GM19467 (cell line): Measurements from ENCODE around the gene ZFP36L1.
A peak's percentile ranks its signal among the peaks of the same experiment; 100 is the strongest.

Experiments used
- ATAC-seq: cut with Tn5 transposase; IDR thresholded peaks from one replicate; pipeline ENCODE4 v1.9.1; 2021; ENCODE audit warnings: mild to moderate bottlenecking, moderate library complexity; ENCODE audit not compliant: unreplicated experiment

Gene ZFP36L1

GRCh38 chr14:68744613-68745012 lies 48.3 kb downstream of the ZFP36L1 start:
- no peak for ATAC-seq

GRCh38 chr14:68741839-68742470 lies 50.9 kb downstream of the ZFP36L1 start:
- peak; percentile 45 for ATAC-seq

- no peak for ATAC-seq
Measured at GRCh38 chr14:68741477-68741791, 51.4 kb downstream of the ZFP36L1 start.

GRCh38 chr14:68740788-68741476 lies 51.9 kb downstream of the ZFP36L1 start:
- ATAC-seq = no peak

- ATAC-seq = no peak
Measured at GRCh38 chr14:68739701-68740100, 53.2 kb downstream of the ZFP36L1 start.

- ATAC-seq = no peak
Measured at GRCh38 chr14:68738559-68738958, 54.3 kb downstream of the ZFP36L1 start.
